HG02981 (cell line): ENCODE measurements around the gene CDYL.

Experiments used
- ATAC-seq: cut with Tn5 transposase; IDR thresholded peaks from one replicate; pipeline ENCODE4 v1.9.1; 2021; ENCODE audit warnings: mild to moderate bottlenecking, moderate library complexity; ENCODE audit not compliant: unreplicated experiment

The CDYL gene

DNA sequence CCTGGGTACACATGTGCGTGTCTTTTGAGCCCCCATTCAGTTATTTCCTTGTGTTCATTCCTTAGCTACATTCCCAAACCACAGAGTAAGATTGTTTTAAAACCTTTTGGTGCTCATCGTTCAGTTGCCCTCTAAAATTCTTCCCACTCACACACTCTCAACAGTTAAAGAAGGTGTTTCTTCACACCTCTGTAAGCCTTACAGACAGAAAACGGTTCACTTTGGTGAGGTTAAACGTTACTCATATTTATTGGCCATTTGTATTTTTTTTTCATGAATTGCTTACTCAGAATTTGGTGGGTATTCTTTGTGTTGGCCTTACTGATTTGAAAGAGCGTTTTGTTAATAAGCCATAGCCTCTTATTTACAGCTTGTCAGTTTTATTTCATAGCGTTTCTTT is 97.7 kb downstream of the CDYL start:
- no peak for ATAC-seq

- ATAC-seq, result peak; percentile 74
Measured at GRCh38 chr6:4879741-4880275, 103.6 kb downstream of the CDYL start.

- ATAC-seq, result no peak
Measured at GRCh38 chr6:4880363-4880762, 104.2 kb downstream of the CDYL start.

DNA sequence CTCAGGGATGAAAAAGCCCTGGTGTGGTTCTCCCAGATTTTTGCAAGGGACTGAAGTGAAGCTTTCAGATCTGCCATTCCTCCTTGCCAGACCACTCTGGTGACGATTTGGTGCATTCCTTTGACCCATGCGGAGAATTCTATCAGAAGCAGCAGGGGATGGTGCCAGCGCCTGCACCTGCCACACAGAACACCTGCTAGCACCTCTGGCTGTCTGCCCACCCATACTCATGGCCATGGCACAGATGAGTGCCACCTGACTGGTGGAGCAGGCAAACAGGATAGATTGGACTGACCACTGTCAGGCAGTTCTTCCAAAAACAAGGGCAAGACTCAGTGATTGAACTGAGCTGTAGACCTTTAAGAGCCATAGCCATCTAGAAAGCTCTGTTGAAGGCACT is 107.1 kb downstream of the CDYL start:
- no peak for ATAC-seq

- no peak for ATAC-seq
Measured at GRCh38 chr6:4884646-4885340, 108.6 kb downstream of the CDYL start.

DNA sequence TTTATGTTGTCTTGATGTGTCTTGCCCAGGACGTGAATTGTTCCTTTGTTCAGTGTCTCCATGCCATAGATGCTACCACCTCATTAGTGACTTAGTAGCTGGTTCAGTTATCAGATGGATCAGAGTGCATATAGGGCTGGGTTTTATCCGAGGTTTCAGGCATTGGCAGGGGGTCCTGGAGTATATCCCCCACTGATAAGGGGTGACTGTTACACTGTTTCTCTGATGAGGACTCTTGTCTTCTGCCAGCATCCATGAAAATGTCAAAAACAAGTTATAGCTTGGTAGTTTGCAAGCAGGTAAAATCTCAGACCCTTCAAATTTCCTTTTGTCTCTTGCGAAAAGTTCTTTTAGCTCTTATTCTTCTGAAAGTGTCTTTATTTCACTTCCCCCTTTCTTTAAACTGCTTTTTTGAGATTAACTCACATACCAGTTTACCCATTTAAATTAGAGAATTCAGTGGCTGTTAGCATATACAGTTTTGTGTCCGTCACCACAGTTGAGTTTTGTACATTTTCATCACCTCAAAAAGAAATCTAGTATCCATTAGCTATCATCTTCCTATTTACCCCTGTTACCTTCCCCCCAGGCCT is 109.2 kb downstream of the CDYL start:
- no peak for ATAC-seq

DNA sequence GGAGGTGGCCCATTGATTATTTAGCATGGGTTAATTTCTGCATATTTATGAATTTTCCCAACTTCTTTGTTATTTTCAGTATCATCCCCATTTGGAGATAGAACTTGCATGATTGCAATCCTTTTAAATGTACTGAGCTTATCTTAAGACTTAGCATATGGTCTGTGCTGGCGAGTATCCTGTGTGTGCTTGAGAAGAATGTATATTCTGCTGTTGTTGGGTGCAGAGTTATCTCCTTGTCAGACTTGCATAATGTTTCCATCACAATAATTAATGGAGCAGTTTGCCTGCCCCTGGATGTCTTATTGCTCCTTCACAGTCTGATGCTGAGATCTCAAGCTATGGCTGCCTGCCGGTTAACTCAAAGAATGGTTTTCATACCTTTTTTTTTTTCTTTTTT is 112.6 kb downstream of the CDYL start:
- ATAC-seq, result no peak

- no peak for ATAC-seq
Measured at GRCh38 chr6:4889701-4890100, 113.5 kb downstream of the CDYL start.

- no peak for ATAC-seq
Measured at GRCh38 chr6:4890191-4890590, 114.0 kb downstream of the CDYL start.

- ATAC-seq, result no peak
Measured at GRCh38 chr6:4890627-4891026, 114.4 kb downstream of the CDYL start.

DNA sequence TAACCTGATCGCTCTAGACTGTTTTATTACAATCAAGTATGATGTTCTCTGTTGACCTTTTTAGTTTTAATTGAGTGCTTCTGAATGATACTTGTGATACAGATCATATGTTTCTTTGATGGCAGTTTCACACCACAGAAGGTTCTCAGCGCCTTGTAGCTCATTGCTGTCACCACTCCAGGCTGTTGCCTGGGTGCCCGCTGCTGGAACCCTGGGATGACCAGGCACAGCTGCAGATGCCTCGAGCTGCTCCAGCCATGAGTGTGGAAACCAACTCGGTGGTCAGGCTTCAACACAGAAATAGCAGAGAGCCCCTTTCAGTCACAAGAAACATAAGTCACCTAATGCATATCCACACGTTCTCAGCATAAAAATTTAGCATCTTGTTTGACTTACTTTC is 114.9 kb downstream of the CDYL start:
- no peak for ATAC-seq

GRCh38 chr6:4892785-4893485 is 116.7 kb downstream of the CDYL start:
- ATAC-seq, result no peak

DNA sequence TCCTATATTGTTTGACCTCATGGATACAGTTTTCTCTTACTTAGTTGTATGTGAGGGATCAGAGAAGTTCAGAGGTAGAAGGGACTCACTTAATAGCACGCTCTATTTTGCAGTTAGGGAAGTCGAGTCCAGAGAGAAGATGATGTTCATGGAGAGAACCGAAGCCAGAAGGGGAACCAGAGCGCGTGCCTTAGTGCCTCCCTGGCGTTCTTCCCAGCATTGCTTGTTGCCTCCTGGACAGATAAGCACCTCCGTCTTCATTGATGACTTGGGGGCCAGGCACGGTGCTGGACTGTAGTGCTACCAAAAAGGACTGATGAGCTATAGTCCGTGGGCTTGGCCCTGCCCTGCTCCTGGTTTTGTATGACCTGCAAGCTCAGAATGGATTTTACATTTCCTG is 117.8 kb downstream of the CDYL start:
- ATAC-seq, result no peak

DNA sequence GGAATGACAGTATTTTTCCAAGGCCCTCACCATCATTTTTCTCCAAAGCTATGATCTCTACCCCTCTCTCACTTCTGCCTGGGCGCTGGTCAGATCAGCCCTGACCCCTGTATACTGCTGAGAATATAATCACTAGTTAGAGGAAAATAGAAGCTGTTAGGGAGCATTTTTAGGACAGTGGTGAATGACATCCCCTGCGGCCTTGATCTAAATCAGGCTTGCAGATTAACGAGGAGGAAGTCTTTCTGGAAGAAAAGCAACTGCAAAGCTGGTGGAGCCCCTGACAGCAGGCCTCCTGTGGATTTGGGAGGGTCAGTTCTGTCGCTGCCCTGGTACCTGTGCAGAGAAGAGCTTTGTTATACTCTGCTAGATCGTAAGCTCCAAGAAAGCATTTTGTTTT is 119.8 kb downstream of the CDYL start:
- no peak for ATAC-seq

- ATAC-seq, result no peak
Measured at GRCh38 chr6:4896401-4896800, 120.2 kb downstream of the CDYL start.

GRCh38 chr6:4899249-4900034 is 123.2 kb downstream of the CDYL start:
- no peak for ATAC-seq

- peak; percentile 75 for ATAC-seq
Measured at GRCh38 chr6:4901386-4902061, 125.3 kb downstream of the CDYL start.

- no peak for ATAC-seq
Measured at GRCh38 chr6:4902363-4902762, 126.2 kb downstream of the CDYL start.

DNA sequence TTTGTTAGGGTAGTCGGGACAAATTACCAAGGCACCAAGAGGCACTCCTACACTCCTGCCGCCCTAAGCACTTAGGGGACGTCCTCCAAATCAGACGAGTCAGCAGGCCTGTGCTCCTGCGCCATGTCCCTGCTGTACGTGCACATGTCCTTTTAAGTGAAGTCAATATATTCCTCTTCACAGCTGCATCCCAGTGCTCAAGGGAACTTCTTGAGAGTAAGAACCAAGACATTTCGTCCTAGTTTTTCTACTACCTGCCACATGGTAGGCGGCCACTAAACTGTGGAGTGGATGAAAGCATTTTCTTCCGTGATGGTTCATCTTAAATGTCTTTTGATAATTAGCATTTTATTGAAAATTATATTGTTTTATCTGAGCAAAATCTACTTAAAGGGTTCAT is 126.9 kb downstream of the CDYL start:
- no peak for ATAC-seq

DNA sequence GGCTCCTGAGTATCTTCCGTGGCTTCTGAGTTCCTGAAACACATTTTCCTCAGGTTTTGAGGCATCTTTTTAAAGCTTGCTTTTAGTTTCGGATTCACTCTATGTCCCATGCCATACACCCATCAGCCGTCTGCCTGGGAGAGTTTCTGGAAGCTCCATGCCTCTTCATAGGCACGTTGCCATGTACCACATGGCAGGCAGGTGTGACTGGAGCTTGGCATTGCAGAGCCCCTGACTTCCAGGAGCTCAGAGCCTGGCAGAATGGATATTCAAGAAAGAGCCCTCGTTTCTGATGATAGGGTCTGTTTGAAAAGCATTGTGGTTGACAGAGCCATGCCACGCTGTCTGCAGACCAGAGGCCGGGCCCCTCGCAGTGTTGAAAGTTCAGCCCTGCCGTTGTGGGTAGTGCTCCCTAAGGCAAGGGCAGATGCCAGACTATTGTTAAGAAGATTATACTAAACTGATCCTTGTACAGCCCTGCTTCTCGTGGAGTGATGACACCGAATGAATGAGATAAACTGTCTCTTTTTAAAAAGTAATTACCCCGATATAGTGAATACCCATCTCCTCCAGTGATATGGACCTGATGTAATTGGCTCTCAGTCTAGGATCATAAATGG is 127.7 kb downstream of the CDYL start:
- no peak for ATAC-seq
